SIG-M5 (cell line): ENCODE measurements around the gene TXNDC5.

ENCODE experiments used
- DNase-seq: peaks from one replicate; lab custom pipeline; 2025; lab: John Stamatoyannopoulos, UW

Gene TXNDC5

DNA sequence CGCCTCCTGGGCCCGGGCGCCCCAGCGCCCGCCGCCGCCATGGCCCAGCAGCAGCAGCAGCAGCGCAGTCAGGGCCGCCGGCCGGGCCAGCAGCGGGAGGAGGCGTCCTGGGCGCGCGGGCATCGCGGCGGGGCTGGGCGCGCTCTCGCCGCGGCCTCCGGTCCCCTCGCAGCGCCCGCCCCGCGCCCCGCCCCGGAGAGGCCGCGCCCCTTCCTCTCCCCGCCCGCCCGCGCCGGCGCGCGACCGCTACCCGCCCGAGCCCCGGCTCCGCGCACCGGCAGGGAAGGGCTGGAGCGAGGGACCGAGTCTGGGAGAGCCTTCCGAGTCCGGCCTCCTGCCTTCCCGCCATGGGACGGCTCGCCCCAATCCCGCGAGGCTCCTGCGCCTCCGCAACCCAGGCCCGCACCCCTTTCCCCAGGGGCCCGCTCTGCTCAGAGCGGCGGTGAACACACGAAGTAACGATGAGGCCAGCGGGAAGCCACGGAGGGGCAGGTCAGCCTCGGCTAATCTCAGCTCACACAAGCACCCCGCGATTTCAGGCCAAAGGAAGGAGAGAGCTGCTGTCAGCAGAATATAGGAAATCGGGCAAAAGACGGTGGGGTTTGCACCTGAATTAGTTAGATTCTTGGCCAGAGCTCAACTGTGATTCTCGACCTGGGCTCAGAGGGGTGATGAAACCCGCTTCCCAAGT lies at the start of gene TXNDC5:
TXNDC5 (minus strand) TSS at position 135 of the 691 bp plus-strand sequence; CDS start at position 123, 12 bp downstream.
- DNase-seq: no peak

DNA sequence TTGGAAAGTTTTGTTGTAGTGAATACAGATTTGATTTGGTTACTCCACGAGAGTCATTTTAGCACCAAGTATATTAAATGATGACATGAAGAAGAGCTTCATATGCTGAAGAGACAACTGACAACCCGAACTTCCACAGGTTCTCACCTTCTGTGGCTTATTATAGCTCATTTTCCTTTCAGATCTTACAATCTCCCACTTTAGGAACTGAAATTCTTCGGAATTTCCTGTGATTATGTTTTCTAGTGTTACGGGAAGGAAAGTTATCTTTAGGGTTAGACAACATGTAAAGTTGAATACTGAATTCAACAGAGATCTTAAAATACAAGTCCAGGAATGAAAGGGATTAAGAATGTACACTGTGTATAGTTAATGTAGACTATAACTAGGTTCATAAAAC lies 49.6 kb upstream of the TXNDC5 start:
- no peak for DNase-seq

DNA sequence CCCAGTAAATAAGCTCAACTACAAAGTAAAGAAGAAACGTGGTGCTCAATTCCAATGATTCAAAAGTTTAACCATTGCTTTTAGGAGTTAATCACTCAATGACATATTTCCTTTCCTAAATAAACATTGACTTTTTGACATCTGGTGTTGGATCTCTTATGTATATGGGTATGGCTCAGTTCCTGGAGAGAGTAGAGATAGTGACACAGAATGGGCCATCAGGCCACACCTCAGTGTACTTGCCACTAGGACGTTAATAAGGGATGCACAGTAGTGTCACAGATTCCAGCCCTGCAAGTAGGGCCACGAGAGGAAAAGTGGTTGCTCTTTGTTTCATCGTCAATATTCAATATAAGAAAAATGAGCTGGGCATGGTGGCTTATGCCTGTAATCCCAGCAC lies 48.9 kb upstream of the TXNDC5 start:
- DNase-seq: no peak

DNA sequence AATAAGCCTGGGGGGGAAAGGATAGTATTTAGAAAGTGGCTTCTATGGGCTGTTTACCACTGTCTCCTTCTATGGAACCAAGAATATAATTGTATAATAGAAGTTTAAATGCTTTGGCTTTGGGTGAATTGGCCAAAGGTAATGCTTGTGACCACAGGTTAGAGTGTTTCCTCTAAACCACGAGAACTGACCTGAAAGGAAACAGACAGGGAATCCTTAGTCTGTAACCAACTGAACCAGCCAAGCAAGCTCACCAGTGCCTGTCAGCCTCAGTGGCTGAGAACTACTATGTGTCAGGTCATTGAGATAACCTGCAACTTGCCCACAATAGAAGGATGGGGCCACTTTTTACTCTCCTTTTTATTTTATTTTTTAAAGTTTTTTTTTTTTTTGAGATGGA lies 47.9 kb upstream of the TXNDC5 start:
- no peak for DNase-seq

DNA sequence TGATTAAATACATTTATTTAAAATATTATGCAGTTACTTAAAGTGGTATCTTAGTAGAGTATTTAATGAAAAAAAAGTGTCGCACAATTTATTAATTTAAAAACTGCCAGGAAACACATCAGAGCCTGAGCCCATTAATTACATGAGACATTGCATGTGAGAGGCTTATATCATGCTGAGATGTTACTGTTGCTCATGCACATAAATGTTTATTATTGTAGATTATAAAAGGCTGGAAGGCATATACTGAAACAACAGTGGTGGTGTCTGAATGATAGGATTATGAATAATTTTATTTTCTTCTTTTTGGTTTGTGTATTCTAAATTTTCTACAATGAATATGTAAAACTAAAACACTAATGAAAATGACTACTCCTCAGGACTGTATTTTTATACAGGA lies 45.7 kb upstream of the TXNDC5 start:
- no peak for DNase-seq

DNA sequence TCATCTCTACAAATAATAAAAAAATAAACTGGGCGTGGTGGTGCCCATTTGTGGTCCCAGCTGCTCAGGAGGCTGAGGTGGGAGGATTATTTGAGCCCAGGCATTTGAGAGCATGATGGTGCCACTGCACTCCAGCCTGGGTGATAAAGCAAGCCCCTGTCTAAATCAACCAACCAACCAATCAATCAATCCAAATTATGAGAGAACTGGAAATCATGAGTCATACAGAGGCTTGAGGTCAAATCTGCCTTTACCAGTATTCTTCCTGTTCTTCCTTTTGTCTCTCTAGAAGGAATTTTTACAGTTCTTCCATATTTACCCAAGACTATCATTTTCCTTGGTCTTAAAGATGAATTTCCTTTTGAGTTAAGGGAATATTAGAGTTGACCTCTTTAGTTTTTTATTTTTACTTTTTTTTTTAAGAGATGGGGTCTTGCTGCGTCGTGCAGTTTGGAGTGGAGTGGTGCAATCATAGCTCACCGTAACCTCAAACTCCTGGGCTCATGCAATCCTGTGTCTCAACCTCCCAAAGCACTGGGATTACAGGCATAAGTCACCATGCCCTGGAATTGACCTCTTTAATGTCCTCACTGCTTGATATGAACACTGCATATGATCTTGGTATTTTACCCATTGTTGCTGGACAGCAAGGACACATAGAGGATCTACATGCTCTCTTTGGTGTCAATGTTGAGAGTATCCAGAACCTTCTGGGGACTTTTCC lies 44.1 kb upstream of the TXNDC5 start:
- DNase-seq: no peak

DNA sequence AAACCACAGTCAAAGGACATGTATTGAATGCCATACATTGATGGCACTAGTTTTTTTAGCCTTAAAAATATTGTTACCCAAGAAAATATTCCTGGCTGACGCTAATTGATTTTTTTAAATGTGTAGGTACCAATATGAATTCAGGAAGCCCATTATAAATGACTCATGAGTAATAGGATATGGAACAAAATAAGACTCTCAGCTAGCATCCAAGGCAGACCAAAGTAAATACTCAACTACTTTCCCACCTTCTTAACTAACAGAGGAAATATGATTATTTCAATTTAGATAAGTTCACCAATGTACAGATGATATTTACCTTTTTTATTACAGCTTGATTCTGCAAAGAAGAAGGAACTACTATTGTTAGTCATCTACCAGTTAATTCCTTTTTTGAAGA lies 43.2 kb upstream of the TXNDC5 start:
- DNase-seq: no peak

DNA sequence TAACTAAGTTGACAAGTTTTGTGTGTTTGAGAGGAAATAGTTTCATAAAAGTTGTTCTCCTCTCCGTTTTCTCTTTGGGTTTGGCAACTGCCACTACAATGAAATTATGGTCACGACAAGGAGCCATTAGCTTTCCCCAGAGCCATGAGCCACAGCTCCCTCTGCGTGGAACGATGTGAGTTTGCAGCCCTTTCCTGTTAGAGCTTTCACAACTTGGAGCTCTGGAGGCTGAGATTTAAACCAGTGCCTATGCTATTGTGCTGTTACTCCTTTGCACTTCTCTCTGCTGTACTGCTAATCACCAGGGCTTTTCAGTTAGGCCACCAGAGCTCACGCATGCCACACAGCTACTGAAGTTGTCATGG lies 29.3 kb upstream of the TXNDC5 start:
- no peak for DNase-seq

DNA sequence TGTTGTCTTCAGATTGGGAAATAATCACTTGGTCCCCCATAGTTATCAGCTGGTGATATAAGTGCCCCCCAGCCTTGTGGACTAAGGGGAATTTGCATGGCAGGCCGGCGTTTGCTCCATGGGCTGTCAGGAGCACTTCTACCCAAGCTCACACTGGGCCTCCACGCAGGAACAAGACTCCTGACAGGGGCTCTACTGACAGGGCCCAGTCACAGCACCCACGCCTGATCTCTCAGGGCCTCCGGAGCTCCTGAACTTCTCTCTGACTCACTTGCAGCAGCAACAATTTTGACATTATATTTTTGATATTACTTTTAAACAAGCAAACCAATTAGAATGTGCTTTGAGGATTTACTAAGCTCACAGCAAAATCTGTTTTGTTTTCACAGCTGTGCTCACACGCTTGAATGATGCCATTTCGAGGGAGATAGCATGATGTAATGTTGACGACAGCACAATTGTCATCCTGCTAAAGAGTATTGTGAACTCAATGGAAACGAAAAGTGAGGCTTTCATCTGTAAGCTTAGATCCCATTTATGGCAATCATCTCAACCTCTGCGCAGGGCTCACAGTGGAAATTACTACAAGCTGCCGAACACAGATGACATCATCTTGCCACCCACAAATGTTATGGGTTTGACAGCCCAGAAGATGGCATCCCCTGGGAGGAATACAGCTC lies 28.7 kb upstream of the TXNDC5 start:
- DNase-seq: no peak

DNA sequence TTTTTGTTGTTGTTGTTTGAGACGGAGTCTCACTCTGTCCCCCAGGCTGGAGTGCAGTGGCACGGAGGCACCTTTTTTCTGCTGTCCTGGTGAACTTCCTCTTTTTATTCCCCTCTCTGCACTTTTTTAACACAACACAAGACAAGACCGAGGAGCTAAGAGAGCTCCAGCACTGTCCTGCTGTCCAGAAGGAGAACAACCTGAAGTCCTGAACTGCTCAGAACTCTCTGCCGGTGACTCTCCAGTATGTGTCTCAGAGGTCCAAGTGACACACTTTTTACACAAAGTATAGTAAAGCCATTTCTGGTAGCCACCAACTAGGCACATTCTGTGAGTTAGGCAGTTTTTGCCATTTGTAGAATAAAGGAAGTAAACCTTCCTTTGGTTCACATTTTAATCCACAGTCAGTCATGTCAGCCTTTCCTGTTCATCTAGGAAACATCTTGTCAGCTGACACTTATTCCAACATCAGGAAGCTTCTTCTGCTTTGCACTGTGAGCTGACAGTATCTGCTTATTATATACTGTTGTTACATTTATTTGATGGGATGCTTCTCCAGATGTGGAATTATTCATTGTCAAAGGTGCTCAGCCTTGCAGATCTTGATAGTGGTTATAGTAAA lies 28.1 kb upstream of the TXNDC5 start:
- DNase-seq: no peak

DNA sequence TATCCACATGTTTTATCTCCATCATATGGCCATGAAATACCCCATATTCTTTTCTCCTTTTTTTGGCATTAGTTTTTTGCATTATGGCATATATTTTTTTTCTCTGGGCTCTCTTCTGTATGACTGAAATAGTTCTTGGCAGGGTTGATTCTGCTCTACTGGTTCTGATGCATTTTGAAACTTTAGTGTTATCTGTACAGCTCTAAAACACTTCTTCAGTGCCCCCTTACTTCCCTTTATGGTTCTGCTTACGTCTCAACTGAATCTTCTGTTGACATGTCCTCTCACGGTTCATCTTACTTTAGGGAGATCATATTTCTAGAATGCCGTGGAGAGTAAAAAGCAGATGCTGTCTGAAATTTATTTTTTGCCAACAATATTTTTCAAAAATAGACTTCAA lies 23.2 kb upstream of the TXNDC5 start:
- no peak for DNase-seq

DNA sequence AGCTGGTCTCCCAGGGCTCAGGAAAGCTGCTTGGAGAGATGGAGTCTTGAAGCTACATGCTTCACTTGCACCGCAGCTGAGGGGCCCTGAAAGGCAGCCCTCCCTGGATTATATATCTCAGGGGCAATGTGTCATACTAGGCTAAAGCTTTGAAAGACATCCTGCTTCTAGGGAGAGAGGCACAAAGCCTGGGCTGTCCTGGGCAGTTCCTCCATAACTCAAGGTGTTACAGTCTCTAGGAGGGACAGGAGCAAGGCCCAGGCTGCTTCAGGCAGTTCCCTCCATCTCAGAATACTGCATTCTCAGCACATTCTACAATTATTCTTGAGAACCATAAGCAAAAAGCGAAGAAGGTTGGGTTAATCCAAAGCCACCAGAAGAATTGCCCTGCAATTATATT lies 22.0 kb upstream of the TXNDC5 start:
- no peak for DNase-seq

DNA sequence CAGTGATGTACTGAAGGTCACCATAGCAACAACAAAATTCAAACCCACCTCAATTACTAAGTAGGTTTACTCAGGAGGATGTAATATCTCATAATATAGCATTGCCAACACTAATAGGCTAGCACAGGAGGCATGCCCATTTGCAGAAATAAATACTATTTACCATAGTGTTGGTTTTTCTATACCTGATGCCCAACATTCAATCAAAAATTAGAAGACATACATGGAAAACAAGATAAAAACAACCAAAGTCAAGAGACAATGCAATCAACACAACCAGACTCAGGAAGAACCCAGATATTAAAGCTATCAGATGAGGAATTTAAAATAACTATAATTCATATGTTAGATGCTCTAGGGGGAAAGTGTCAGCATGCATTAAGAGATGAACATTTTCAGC lies 14.3 kb upstream of the TXNDC5 start:
- no peak for DNase-seq

DNA sequence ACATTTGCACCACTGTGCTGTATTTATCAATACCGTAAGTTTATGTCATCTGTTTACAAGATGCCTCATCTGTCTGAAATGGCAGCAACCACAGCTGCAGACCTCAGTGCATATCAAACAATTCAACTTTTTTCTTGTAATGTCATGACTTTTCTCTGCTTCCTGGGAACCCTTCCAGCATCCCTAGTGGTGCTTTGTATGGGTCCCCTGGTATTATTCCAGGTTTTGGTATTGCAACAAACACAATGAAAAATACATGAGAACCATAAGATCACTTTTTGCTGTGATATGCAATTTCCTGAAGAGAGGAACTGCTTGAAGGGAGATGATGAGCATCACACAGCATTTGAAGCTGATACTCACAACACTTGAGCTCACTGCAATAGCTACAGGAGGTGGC lies 12.0 kb upstream of the TXNDC5 start:
- DNase-seq: no peak

DNA sequence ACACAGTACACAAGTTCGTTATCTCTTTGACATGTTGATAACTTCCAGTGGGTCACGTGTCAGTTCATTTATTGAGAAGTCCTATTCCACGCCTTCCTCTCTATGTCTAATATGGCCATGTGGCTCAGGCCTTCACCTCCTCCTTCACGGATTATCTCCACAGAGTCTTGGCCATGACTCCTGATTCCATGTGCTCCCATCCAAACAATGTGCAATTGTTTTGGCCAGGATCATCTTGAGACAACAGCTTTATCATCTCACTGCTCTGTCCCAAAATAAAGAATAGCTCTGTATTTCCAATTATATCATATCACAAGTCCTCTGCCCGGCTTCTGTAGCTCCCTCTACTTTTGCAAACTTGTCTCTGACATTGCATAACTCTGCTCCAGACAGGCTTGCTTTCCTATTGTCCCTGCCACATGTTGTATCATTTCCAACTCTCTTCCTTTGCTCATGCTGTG lies 11.1 kb upstream of the TXNDC5 start:
- no peak for DNase-seq

DNA sequence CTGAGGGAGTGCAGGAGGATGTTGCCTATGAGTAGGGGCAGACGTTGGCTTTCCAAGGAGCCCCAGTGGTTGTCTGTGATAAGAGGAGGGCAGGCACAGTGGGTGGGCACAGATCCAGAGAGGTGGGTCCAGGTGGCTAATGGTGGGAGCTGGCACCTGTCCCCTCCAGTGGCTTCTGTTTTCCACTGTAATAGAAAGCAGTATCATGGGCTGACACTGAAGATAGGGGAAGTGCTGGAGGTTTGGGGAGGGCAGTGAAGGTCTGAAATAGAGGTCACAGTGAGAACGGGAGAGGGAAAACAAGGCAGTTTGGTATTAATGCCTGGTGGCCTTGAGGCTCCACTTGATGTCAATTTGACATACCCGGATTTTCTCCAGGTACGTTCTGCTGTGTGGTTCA lies 10.5 kb upstream of the TXNDC5 start:
- no peak for DNase-seq

DNA sequence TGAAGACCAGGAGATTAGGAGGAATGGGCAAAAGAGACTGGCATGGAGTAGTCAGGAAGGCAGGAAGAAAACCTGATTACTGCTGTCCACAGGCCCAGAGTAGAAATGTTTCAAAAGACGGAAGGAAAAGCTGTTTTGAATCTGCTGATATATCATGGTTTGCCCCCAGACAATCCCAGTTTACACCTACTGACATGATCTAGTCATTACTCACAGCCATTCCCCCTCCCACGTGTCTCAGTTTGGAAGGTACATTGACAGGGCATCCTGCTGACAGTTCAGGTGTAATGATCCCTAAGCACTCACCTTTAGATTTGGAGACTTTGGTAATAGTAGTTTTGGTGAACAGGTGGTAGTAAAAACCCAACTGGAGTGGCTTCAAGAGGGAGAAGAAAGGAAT lies 9.8 kb upstream of the TXNDC5 start:
- no peak for DNase-seq

DNA sequence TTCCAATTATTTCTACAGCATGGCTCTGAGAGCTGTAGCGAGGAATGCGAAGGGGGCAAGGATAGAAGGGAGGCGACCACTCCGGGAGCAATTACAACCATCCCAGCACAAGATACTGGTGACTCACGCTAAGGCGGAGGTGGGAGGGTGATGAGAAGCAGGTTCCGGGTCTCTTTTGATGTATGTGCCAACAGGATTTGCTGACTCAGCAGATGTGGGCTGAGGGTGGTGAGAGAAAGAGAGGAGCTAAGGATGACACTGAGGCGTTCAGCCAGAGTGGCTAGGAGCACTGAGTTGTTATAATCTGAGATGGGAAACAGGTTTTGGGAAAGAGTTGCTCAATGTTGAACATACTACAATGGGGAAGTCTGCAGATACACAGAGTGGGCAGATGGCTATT lies 9.3 kb upstream of the TXNDC5 start:
- DNase-seq: no peak

DNA sequence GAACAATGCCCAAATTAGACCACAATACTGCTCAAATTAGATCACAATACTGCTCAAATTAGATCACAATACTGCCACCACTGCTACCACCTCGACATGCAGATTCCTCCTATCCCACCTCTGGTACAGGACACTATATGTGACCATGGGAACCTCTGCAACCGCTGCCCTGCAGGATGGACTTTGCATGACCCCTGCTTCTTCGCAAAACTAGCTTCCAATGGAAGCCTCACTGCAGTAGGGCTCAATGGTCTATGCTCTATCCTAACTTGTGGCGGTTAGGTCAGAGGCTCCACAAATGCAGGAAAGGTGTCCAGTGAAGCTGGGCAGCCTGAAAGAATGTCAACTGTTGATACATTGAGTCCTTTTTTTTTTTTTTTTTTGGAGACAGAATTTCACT lies 7.8 kb upstream of the TXNDC5 start:
- no peak for DNase-seq

DNA sequence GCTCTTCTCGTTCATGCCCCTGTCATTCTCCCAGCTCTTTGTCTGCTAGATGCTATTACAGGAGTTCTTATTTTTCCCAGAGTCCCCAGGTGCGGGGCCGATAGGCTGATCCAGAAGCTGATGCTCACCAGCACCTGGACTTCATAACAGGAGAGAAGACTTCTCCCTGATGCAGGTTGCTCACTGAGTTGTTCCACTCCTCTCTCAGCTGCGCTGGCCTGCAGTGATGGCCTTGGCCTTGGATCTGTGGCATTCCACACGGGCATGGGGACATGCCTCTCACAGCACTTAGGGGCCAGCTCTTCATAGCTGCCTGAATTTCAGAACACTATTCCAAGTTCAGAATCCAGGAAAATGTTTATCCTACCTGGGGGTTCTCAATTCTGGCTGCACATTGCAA lies 7.1 kb upstream of the TXNDC5 start:
- DNase-seq: no peak

DNA sequence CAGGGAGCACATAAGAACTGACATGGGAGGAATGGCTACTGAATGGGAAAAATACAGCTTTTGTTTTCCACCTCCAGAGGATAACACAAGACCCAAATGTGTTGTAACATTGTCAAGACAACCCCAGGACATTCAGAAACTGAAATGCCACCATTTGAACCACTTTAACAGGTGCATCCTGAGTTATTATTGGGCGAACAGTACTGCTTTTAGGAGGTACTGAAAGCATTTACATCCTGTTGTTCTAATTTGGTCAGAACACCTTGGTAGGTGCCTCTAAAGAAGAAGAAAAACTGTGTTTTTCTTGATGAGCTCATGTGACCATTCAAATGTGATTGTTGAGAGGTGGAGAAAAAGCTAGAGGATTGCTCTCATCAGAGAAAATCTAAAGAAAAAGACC lies 6.4 kb upstream of the TXNDC5 start:
- DNase-seq: no peak

DNA sequence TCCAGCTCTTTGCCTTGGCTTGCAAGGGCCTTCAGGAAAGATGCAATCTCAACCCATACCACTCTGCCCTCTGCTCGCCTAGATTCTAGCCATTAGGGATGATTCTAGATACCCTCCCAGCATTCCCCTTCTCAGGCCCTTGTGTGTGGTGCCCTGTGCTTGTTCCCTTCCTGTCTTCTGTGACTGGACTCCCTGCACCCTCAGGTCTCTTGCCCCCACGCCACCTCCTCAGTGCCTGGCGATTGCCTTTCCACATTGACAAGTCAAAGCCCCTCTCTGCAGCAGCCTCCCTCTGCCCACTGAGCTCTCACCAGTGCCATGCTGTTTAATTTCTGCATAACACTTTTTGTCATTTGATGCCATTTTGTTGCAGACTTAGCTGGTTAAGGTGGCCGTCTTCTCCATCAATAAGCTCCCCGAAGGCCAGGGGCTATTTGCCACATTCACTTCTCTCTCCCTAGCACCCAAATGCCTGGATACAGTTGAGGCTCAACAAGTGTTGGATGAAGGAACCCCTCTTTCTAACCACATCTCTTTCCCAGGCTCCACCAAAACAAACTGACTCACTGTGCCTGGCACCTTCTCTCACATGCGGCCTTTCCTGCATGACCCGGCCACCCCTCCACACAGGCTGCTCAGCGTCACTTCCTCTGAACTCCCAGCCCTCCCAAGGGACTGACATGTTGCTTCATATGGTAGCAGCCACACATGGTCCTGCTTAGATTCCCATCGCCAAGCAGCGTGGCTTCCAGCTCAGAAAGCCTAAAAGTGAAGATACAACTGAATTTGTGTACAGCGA lies 4.6 kb upstream of the TXNDC5 start:
- no peak for DNase-seq
